ENCODE data around the gene CBL.
A peak's percentile ranks its signal among the peaks of the same experiment; 100 is the strongest.
"Not testable (repeated sequence)": the region's sequence is repeated elsewhere in the genome, so short reads cannot be mapped to it uniquely, and the experiment has no call there.

Gene CBL

GRCh38 chr11:119205574-119206510 lies at the start of gene CBL:
Gene CBL, plus strand, starts transcription at chr11:119206339. Its CDS starts 79 bp downstream, at chr11:119206418.
- DNase-seq, result peak; percentile 96

GRCh38 chr11:119156496-119156895 lies 49.6 kb upstream of the CBL start:
- DNase-seq, result no peak

- no peak for DNase-seq
Measured at GRCh38 chr11:119157063-119157462, 49.1 kb upstream of the CBL start.

- DNase-seq, result no peak
Measured at GRCh38 chr11:119158467-119158866, 47.7 kb upstream of the CBL start.

DNA sequence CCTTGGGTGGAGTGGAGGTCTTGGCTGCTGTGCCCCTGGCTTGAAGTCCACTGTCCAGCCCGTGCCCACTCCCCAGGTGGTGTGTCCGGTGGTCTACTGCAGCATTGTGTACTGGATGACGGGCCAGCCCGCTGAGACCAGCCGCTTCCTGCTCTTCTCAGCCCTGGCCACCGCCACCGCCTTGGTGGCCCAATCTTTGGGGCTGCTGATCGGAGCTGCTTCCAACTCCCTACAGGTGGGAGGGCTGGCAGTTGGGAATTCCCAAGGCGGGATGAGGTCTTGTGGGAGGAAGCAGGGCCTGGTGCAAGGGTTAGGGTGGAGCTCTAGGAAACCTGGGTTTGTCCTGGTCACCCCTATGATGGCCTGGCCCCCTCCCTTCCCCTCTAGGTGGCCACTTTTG lies 46.0 kb upstream of the CBL start:
- no peak for DNase-seq

DNA sequence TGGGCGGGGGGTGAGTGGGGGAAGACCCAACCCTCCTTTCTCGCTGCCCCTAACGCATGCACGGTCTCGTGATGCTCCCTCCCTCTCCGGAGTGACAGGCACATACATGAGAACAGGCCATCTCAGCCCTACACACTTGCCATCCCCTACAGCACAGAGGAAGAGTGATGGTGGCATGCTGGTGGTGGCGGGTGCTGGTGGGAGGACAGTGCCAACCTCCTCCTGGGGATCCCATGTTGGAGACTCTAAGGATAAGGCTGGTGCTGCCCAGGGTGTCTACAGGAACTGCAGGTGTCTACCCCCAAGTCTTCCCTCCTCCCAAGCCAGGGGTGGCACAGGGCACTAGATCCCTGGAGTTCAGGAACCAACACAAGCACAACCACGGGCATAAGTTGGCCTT lies 44.3 kb upstream of the CBL start:
- no peak for DNase-seq

- no peak for DNase-seq
Measured at GRCh38 chr11:119166368-119167076, 39.6 kb upstream of the CBL start.

- not testable (repeated sequence) for DNase-seq
Measured at GRCh38 chr11:119167077-119167458, 39.1 kb upstream of the CBL start.

DNA sequence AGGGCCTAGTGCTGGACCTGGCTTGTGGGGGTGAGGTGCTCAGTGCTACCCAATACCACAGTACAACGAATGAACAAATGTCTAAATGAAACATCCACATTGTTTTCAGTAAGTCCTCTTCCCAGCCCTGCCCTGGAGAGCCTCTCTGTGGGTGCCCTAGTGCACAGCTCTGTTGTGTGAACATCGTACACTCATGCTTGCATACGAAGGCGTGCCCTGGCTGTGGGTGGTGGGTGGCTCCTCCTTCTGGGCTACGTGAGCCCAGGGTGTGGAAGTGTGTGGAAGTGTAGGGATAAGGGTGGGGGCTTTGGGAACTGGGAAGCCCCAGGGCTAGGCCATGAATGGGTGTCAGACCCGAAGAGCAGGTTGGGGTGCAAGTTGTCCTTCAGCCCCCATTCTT lies 38.2 kb upstream of the CBL start:
- no peak for DNase-seq

GRCh38 chr11:119168471-119169281 lies 37.5 kb upstream of the CBL start, which contains the start of gene NLRX1:
Gene NLRX1, plus strand, starts transcription at chr11:119168725. Its CDS starts 2,679 bp downstream, at chr11:119171404.
- DNase-seq, result peak; percentile 80

GRCh38 chr11:119169282-119169719 lies 36.8 kb upstream of the CBL start:
- no peak for DNase-seq

GRCh38 chr11:119172513-119172912 lies 33.6 kb upstream of the CBL start:
- DNase-seq, result no peak

DNA sequence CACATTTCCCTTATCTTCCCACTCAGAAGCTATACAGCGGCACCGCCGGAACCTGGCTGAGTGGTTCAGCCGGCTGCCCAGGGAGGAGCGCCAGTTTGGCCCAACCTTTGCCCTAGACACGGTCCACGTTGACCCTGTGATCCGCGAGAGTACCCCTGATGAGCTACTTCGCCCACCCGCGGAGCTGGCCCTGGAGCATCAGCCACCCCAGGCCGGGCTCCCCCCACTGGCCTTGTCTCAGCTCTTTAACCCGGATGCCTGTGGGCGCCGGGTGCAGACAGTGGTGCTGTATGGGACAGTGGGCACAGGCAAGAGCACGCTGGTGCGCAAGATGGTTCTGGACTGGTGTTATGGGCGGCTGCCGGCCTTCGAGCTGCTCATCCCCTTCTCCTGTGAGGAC lies 32.7 kb upstream of the CBL start:
- DNase-seq, result no peak

GRCh38 chr11:119175493-119176077 lies 30.6 kb upstream of the CBL start:
- DNase-seq, result no peak

- DNase-seq, result no peak
Measured at GRCh38 chr11:119178166-119178680, 27.9 kb upstream of the CBL start.

GRCh38 chr11:119179342-119179741 lies 26.8 kb upstream of the CBL start:
- DNase-seq, result no peak

DNA sequence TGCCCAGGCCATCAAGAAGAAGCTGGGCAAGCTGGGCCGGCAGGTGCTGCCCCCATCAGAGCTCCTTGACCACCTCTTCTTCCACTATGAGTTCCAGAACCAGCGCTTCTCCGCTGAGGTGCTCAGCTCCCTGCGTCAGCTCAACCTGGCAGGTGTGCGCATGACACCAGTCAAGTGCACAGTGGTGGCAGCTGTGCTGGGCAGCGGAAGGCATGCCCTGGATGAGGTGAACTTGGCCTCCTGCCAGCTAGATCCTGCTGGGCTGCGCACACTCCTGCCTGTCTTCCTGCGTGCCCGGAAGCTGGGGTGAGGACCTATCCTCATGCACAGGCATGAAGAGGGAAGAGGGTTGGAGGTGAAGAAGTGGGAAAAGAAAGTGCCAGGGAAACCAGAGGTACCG lies 26.2 kb upstream of the CBL start:
- peak; percentile 92 for DNase-seq

- DNase-seq, result no peak
Measured at GRCh38 chr11:119180729-119181676, 25.1 kb upstream of the CBL start.

- DNase-seq, result no peak
Measured at GRCh38 chr11:119181677-119182412, 24.3 kb upstream of the CBL start.

- DNase-seq, result not testable (repeated sequence)
Measured at GRCh38 chr11:119184399-119184798, 21.7 kb upstream of the CBL start.
